ENCODE data around the gene MYO18B. TPM values are rescaled to one million over a fixed set of nuclear protein-coding genes. Genes with fewer than 3 reads are reported as not detected.

MYO18B gene
- total and polyA plus RNA-seq, 7 experiments from 2014 or later = 0.22 to 0.97 (median 0.42) TPM; not detected in 2

DNA sequence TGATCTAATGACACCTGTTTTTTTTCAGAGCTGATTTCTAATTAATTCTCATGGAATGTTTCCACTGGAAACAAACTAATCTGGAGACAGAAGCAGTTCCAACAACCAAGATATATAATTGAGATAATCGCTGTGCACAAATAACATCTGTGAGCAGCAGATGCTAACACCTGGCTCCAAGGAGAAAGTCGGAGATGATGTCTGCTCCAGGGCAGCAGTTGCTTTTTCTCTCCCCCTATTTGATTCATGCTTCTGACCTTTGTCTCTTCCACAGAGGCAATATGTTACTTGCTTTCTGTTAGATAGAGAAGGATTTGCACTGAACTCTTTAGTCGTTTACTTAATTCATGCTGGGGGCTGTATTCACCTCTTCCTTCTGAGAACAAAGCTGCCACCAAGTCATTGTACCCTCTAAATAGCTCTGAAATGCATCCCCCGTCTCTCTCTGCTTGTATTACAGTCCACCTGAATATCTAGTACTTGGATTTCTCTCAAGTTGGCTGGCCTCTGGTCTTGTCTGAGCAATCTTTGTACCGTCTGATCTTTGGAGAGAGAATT, 187.4 kb downstream of the MYO18B start:
- Histone ChIP-seq H3K27me3 (ENCODE audit: control insufficient read depth in 2 of 2, insufficient read depth in 2 of 2, low read length in 2 of 2) (no peaks in the 10 kb centered on the region), H3K27ac (ENCODE audit: low read depth, low read length) (no peak overlapping the region), H3K9me3 (ENCODE audit: control insufficient read depth in 2 of 3, low read length in 3 of 3) (peaks cover 0 to 12% (median 0%) of the 10 kb centered on the region in 3 experiments), H3K36me3 (ENCODE audit: control insufficient read depth in 2 of 3, insufficient read depth in 3 of 3, low read length in 3 of 3) (no peaks in the 10 kb centered on the region), H3K4me1 (ENCODE audit: control insufficient read depth in 2 of 2, insufficient read depth in 2 of 2, low read length in 2 of 2) (no peaks in the 10 kb centered on the region), H3K4me3 (ENCODE audit: low read length) (no peak overlapping the region)
- Mint-ChIP-seq H3K4me1 (no peaks in the 10 kb centered on the region), H3K9me3 (peaks cover 4 to 36% (median 11%) of the 10 kb centered on the region in 11 donors), H3K27ac (no peak overlapping the region), H3K27me3 (peaks cover 13 to 30% (median 16%) of the 10 kb centered on the region in 5 donors), H3K4me3 (no peak overlapping the region), H3K36me3 (peaks cover 0 to 3% (median 0%) of the 10 kb centered on the region in 5 donors)
- ATAC-seq = no peak
- ChIA-PET POLR2A (no interaction called here), CTCF (no interaction called here)
- DNase-seq = no peak
- intact Hi-C loops (cut with micrococcal nuclease) = no loop called here

GRCh38 chr22:25930083-25930482, 188.1 kb downstream of the MYO18B start:
- Mint-ChIP-seq H3K9me3 (peaks cover 4 to 36% (median 12%) of the 10 kb centered on the region in 11 donors), H3K27me3 (peaks cover 11 to 29% (median 18%) of the 10 kb centered on the region in 5 donors), H3K4me3 (peak overlapping the region in 1 of 10 donors; percentile 42), H3K36me3 (peaks cover 0 to 3% (median 0%) of the 10 kb centered on the region in 5 donors), H3K27ac (no peak overlapping the region), H3K4me1 (no peaks in the 10 kb centered on the region)
- ATAC-seq (no peak), DNase-seq (no peak)
- H3K36me3 ChIP-seq (ENCODE audit: control insufficient read depth in 2 of 3, insufficient read depth in 3 of 3, low read length in 3 of 3) = no peaks in the 10 kb centered on the region
- POLR2A ChIA-PET = no interaction called here
- H3K9me3 ChIP-seq (ENCODE audit: control insufficient read depth in 2 of 3, low read length in 3 of 3) = peaks cover 0 to 12% (median 0%) of the 10 kb centered on the region in 3 experiments
- no peak overlapping the region for H3K4me3 ChIP-seq (ENCODE audit: low read length)
- H3K4me1 ChIP-seq (ENCODE audit: control insufficient read depth in 2 of 2, insufficient read depth in 2 of 2, low read length in 2 of 2) = no peaks in the 10 kb centered on the region
- intact Hi-C loops (cut with micrococcal nuclease) = no loop called here
- CTCF ChIA-PET = no interaction called here
- no peak overlapping the region for H3K27ac ChIP-seq (ENCODE audit: low read depth, low read length)
- no peaks in the 10 kb centered on the region for H3K27me3 ChIP-seq (ENCODE audit: control insufficient read depth in 2 of 2, insufficient read depth in 2 of 2, low read length in 2 of 2)

DNA sequence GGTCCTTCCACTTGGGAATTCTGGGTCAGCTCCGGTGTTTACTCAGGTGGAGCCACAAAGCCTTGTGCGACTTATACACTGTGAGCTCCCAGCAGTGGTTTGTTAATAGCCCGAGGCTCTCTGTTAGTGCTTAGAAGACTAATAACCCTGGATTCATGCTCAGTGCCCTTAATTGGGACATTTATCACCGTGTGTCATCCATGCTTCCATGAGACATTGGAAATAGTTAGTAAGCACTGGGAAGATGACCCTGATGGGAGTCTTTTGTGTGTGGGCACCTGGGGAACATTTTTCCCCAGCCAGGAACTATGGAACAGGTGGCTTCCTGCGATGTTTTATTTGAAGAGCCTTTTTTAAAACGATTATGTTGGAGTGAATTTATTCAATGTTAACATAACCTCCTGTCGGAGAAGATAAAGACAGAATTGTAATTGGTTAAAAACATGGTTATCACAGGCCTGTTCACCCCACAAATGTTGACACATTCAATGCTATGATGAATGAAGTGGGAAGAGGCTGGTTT, 188.9 kb downstream of the MYO18B start:
- Histone ChIP-seq H3K4me1 (ENCODE audit: control insufficient read depth in 2 of 2, insufficient read depth in 2 of 2, low read length in 2 of 2) (no peaks in the 10 kb centered on the region), H3K4me3 (ENCODE audit: low read length) (no peak overlapping the region), H3K36me3 (ENCODE audit: control insufficient read depth in 2 of 3, insufficient read depth in 3 of 3, low read length in 3 of 3) (no peaks in the 10 kb centered on the region), H3K27ac (ENCODE audit: low read depth, low read length) (no peak overlapping the region), H3K9me3 (ENCODE audit: control insufficient read depth in 2 of 3, low read length in 3 of 3) (peaks cover 0 to 12% (median 0%) of the 10 kb centered on the region in 3 experiments), H3K27me3 (ENCODE audit: control insufficient read depth in 2 of 2, insufficient read depth in 2 of 2, low read length in 2 of 2) (no peaks in the 10 kb centered on the region)
- ChIA-PET POLR2A (no interaction called here), CTCF (interaction anchor here (0.6 kb wide), 1 partner anchor 385 kb away, joined by 4 read pairs; no protein-coding TSS in a partner anchor)
- DNase-seq (no peak), ATAC-seq (no peak)
- peaks cover 0 to 3% (median 0%) of the 10 kb centered on the region in 5 donors for H3K36me3 Mint-ChIP-seq
- H3K27ac Mint-ChIP-seq = no peak overlapping the region
- H3K27me3 Mint-ChIP-seq = peaks cover 15 to 34% (median 26%) of the 10 kb centered on the region in 5 donors
- H3K9me3 Mint-ChIP-seq = peaks cover 4 to 44% (median 13%) of the 10 kb centered on the region in 11 donors
- H3K4me3 Mint-ChIP-seq = no peak overlapping the region
- H3K4me1 Mint-ChIP-seq = no peaks in the 10 kb centered on the region
- intact Hi-C loops (cut with micrococcal nuclease) = no loop called here

DNA sequence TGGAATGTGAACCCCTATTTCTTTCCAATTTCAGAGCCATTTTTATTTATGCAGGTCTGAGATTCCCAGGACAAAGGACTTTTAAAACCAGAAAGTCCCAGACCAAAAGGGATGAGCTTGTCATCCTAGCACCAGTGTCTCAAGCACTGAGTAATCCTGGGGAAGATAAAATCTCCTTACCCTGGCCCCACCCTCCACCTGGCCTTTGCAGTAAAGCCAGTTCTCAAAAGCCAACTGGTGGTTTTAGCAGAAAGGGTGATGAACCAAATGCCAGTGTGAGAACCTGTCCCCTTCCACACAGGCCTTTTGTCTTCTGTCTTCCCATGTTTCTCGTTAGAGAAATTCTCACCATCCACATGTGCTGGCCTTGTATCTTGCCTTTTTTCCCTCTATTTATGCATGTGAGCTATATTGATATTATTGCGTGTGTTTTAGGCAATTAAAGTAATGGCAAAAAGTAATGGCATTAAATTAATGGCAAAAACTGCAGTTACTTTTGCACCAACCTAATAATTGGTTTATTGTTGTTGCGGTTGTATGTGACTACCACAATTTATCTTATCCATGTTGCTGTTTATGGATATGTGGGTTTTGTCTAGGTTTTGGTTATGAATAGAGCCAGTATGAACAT, 191.3 kb downstream of the MYO18B start:
- H3K27me3 ChIP-seq (ENCODE audit: control insufficient read depth in 2 of 2, insufficient read depth in 2 of 2, low read length in 2 of 2) = no peaks in the 10 kb centered on the region
- H3K4me1 Mint-ChIP-seq = no peaks in the 10 kb centered on the region
- H3K27me3 Mint-ChIP-seq = peaks cover 18 to 32% (median 28%) of the 10 kb centered on the region in 5 donors
- H3K4me1 ChIP-seq (ENCODE audit: control insufficient read depth in 2 of 2, insufficient read depth in 2 of 2, low read length in 2 of 2) = no peaks in the 10 kb centered on the region
- no peak for DNase-seq
- H3K36me3 ChIP-seq (ENCODE audit: control insufficient read depth in 2 of 3, insufficient read depth in 3 of 3, low read length in 3 of 3) = no peaks in the 10 kb centered on the region
- CTCF ChIA-PET = interaction anchor here (0.7 kb wide), 1 partner anchor 42 kb away, joined by 3 read pairs; no protein-coding TSS in a partner anchor
- no peak overlapping the region for H3K27ac Mint-ChIP-seq
- peaks cover 0 to 12% (median 0%) of the 10 kb centered on the region in 3 experiments for H3K9me3 ChIP-seq (ENCODE audit: control insufficient read depth in 2 of 3, low read length in 3 of 3)
- no peak overlapping the region for H3K4me3 Mint-ChIP-seq
- POLR2A ChIA-PET = no interaction called here
- intact Hi-C loops (cut with micrococcal nuclease) = no loop called here
- peaks cover 0 to 3% (median 0%) of the 10 kb centered on the region in 5 donors for H3K36me3 Mint-ChIP-seq
- no peak for ATAC-seq
- H3K9me3 Mint-ChIP-seq = peaks cover 4 to 43% (median 15%) of the 10 kb centered on the region in 11 donors
- no peak overlapping the region for H3K27ac ChIP-seq (ENCODE audit: low read depth, low read length)
- H3K4me3 ChIP-seq (ENCODE audit: low read length) = no peak overlapping the region

DNA sequence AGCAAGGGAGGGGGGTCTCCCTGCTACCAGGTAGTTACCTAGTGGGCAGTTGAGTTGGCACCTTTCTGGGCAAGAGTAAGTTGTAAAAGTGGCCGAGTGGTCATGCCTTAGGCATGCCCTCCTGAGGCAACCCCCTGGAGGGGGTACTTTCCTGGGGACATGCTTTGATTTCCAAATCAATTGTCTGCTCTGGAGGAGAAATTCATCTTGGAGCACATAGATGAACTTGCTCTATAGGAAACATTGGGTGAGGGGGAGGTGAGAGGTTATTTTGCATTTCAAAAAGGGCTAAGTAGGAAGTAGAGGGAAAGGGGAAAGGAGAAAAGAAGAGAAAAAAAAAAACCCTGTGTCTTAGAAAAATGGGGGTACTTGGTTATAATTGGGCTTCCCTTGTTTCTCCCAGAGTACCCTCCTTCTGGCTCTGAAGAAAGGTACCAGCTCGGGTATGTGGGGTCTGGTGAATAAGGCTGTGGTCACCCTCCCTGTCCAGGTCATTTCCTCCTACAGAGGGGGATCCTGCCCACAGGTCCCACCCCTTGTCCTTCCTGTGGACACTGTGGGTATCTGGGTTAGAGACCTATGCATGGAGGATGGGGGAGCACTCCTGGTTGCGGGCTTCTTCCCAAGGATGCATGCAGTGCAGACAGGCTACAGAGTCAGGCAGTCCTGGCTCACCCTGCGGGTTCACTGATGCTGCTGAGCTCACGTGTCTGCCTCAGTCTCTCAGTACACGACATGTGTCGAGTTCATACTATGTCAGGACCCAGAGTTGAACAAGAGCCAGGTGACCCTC, 193.5 kb downstream of the MYO18B start:
- Histone ChIP-seq H3K4me1 (ENCODE audit: control insufficient read depth in 2 of 2, insufficient read depth in 2 of 2, low read length in 2 of 2) (no peaks in the 10 kb centered on the region), H3K27me3 (ENCODE audit: control insufficient read depth in 2 of 2, insufficient read depth in 2 of 2, low read length in 2 of 2) (no peaks in the 10 kb centered on the region), H3K27ac (ENCODE audit: low read depth, low read length) (no peak overlapping the region), H3K9me3 (ENCODE audit: control insufficient read depth in 2 of 3, low read length in 3 of 3) (peaks cover 0 to 12% (median 0%) of the 10 kb centered on the region in 3 experiments), H3K36me3 (ENCODE audit: control insufficient read depth in 2 of 3, insufficient read depth in 3 of 3, low read length in 3 of 3) (no peaks in the 10 kb centered on the region), H3K4me3 (ENCODE audit: low read length) (no peak overlapping the region)
- intact Hi-C loops (cut with micrococcal nuclease) = no loop called here
- Mint-ChIP-seq H3K27me3 (peaks cover 18 to 43% (median 36%) of the 10 kb centered on the region in 5 donors), H3K27ac (peak overlapping the region in 1 of 9 donors; percentile 84), H3K36me3 (peaks cover 0 to 3% (median 0%) of the 10 kb centered on the region in 5 donors), H3K9me3 (peaks cover 4 to 47% (median 15%) of the 10 kb centered on the region in 11 donors), H3K4me1 (no peaks in the 10 kb centered on the region), H3K4me3 (no peak overlapping the region)
- ChIA-PET CTCF (no interaction called here), POLR2A (no interaction called here)
- ATAC-seq (no peak), DNase-seq (no peak)

DNA sequence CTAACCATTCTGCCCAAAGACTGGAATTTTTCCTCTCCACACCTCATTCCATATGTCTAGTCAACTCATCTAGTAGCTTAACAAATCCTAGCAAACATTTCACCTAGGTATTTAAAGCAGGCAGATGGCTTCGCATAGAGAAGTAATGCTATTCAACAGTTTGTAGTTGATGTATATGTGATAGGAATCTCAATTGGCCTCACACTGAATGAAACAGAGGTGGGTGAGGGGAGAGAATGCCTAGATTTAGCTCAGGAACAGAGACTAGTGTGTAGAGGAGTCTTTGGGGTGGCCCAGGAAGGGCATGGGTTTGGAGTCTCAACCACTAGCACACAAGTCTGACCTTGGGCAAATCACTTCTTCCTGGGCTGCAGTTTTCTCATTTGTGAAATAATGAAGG, 196.2 kb downstream of the MYO18B start:
- no peaks in the 10 kb centered on the region for H3K27me3 ChIP-seq (ENCODE audit: control insufficient read depth in 2 of 2, insufficient read depth in 2 of 2, low read length in 2 of 2)
- peaks cover 30 to 56% (median 40%) of the 10 kb centered on the region in 5 donors for H3K27me3 Mint-ChIP-seq
- no peak for ATAC-seq
- no peak overlapping the region for H3K27ac Mint-ChIP-seq
- no peak overlapping the region for H3K27ac ChIP-seq (ENCODE audit: low read depth, low read length)
- CTCF ChIA-PET = no interaction called here
- H3K36me3 Mint-ChIP-seq = peaks cover 0 to 3% (median 0%) of the 10 kb centered on the region in 5 donors
- POLR2A ChIA-PET = no interaction called here
- no peaks in the 10 kb centered on the region for H3K4me1 Mint-ChIP-seq
- no peak for DNase-seq
- no peak overlapping the region for H3K4me3 ChIP-seq (ENCODE audit: low read length)
- intact Hi-C loops (cut with micrococcal nuclease) = no loop called here
- H3K9me3 ChIP-seq (ENCODE audit: control insufficient read depth in 2 of 3, low read length in 3 of 3) = peaks cover 0 to 12% (median 0%) of the 10 kb centered on the region in 3 experiments
- H3K9me3 Mint-ChIP-seq = peaks cover 3 to 41% (median 15%) of the 10 kb centered on the region in 11 donors
- no peaks in the 10 kb centered on the region for H3K36me3 ChIP-seq (ENCODE audit: control insufficient read depth in 2 of 3, insufficient read depth in 3 of 3, low read length in 3 of 3)
- H3K4me3 Mint-ChIP-seq = no peak overlapping the region
- H3K4me1 ChIP-seq (ENCODE audit: control insufficient read depth in 2 of 2, insufficient read depth in 2 of 2, low read length in 2 of 2) = no peaks in the 10 kb centered on the region
